Measurements from ENCODE around the gene CARM1. TPM values are rescaled to one million over a fixed set of nuclear protein-coding genes. Genes with fewer than 3 reads are reported as not detected.
"Not testable (repeated sequence)": the region's sequence is repeated elsewhere in the genome, so short reads cannot be mapped to it uniquely, and the experiment has no call there.

The CARM1 gene
- total and polyA plus RNA-seq, 2 donors (not counting 1 experiment from before 2014, with no cell fraction given) = 33.0 to 34.3 TPM

- H3K27ac Mint-ChIP-seq = peak overlapping the region; percentile 65
- Histone ChIP-seq H4K20me1 (ENCODE audit: control insufficient read depth, insufficient read depth, low read length, poor library complexity, severe bottlenecking) (peaks cover 44% of the 10 kb centered on the region), H3K27me3 (replicated peaks in 1 of 4; ENCODE audit: control extremely low read depth in 1 of 4, control insufficient read depth in 3 of 4, insufficient read depth in 4 of 4, low read length in 3 of 4) (no peaks in the 10 kb centered on the region), H3K9ac (ENCODE audit: low read length) (no peak overlapping the region), H3K4me2 (replicated peaks; ENCODE audit: low read depth, low read length, poor library complexity, severe bottlenecking) (peak overlapping the region; percentile 26), H3K4me1 (ENCODE audit: control insufficient read depth in 2 of 2, insufficient read depth in 2 of 2, low read length in 2 of 2) (peaks cover 19 to 42% of the 10 kb centered on the region in 2 donors), H3K4me3 (ENCODE audit: control extremely low read depth in 1 of 5, extremely low read depth in 1 of 5, insufficient read depth in 1 of 5, low read depth in 2 of 5, low read length in 4 of 5) (no peak overlapping the region), H3K9me3 (ENCODE audit: control extremely low read depth in 1 of 3, control insufficient read depth in 2 of 3, insufficient read depth in 1 of 3, low read length in 2 of 3) (peaks cover 0 to 5% (median 0%) of the 10 kb centered on the region in 3 donors), H3K27ac (ENCODE audit: low read length in 2 of 2) (peak overlapping the region; percentile 17 to 30), H3K79me2 (ENCODE audit: control insufficient read depth, insufficient read depth, low read length) (peaks cover 97% of the 10 kb centered on the region), H3K36me3 (replicated peaks in 1 of 2; ENCODE audit: control extremely low read depth in 1 of 2, control insufficient read depth in 1 of 2, extremely low read depth in 1 of 2, insufficient read depth in 2 of 2, low read length in 1 of 2) (peaks cover 0 to 1% of the 10 kb centered on the region in 2 experiments), H2AFZ (ENCODE audit: insufficient read depth, low read depth, low read length, poor library complexity, severe bottlenecking) (no peak overlapping the region)
- peak overlapping the region; percentile 50 for H3K4me3 Mint-ChIP-seq
- no peak for TF ChIP-seq EZH2 (IDR thresholded peaks at IDR 0.05; ENCODE audit: borderline replicate concordance, insufficient read depth, low read depth, low read length, poor library complexity, severe bottlenecking)
- TF ChIP-seq CTCF (IDR thresholded peaks at IDR 0.05) = no peak
- H3K27me3 Mint-ChIP-seq = no peaks in the 10 kb centered on the region
- peaks cover 43% of the 10 kb centered on the region for H3K4me1 Mint-ChIP-seq
- WGBS (ENCODE audit: insufficient coverage) = 43% methylated on average over 6 of the region's 10 CpGs
- H3K9me3 Mint-ChIP-seq (ENCODE audit: insufficient read depth) = no peaks in the 10 kb centered on the region
- DNase-seq (no peak), ATAC-seq (ENCODE audit: low read depth) (no peak)
- POLR2A ChIA-PET = no interaction called here
- intact Hi-C loops (cut with micrococcal nuclease) = loop anchor here (10.0 kb wide), 1 partner anchor 278 kb away; the partner anchor contains the start of gene SPC24
- CTCF ChIA-PET = interaction anchor here (1.2 to 1.5 kb wide), 2 partner anchors 12 to 14 kb away, joined by 3 to 5 read pairs; no protein-coding TSS in a partner anchor
These were observed 5.3 kb downstream of the CARM1 start for GRCh38 chr19:10876459-10877240.

- H3K4me1 Mint-ChIP-seq = peaks cover 39% of the 10 kb centered on the region
- Histone ChIP-seq H3K79me2 (ENCODE audit: control insufficient read depth, insufficient read depth, low read length) (peaks cover 97% of the 10 kb centered on the region), H3K4me1 (ENCODE audit: control insufficient read depth in 2 of 2, insufficient read depth in 2 of 2, low read length in 2 of 2) (peaks cover 15 to 36% of the 10 kb centered on the region in 2 donors), H4K20me1 (ENCODE audit: control insufficient read depth, insufficient read depth, low read length, poor library complexity, severe bottlenecking) (peaks cover 53% of the 10 kb centered on the region), H3K27ac (ENCODE audit: low read length in 2 of 2) (peak overlapping the region in 1 of 2 donors; percentile 28)
- ChIA-PET CTCF (interaction anchor here (0.6 to 1.2 kb wide), 3 partner anchors 13 to 248 kb away, joined by 3 to 4 read pairs (median 4); no protein-coding TSS in a partner anchor), POLR2A (interaction anchor here (0.6 kb wide), 1 partner anchor 77 kb away, joined by 4 read pairs; no protein-coding TSS in a partner anchor)
- H3K4me2 ChIP-seq (replicated peaks; ENCODE audit: low read depth, low read length, poor library complexity, severe bottlenecking); H3K9ac ChIP-seq (ENCODE audit: low read length); H3K27me3 Mint-ChIP-seq; ATAC-seq (ENCODE audit: low read depth); DNase-seq; H2AFZ ChIP-seq (ENCODE audit: insufficient read depth, low read depth, low read length, poor library complexity, severe bottlenecking); H3K9me3 Mint-ChIP-seq (ENCODE audit: insufficient read depth); H3K27me3 ChIP-seq (replicated peaks in 1 of 4; ENCODE audit: control extremely low read depth in 1 of 4, control insufficient read depth in 3 of 4, insufficient read depth in 4 of 4, low read length in 3 of 4); H3K4me3 ChIP-seq (ENCODE audit: control extremely low read depth in 1 of 5, extremely low read depth in 1 of 5, insufficient read depth in 1 of 5, low read depth in 2 of 5, low read length in 4 of 5); H3K9me3 ChIP-seq (ENCODE audit: control extremely low read depth in 1 of 3, control insufficient read depth in 2 of 3, insufficient read depth in 1 of 3, low read length in 2 of 3); H3K36me3 ChIP-seq (replicated peaks in 1 of 2; ENCODE audit: control extremely low read depth in 1 of 2, control insufficient read depth in 1 of 2, extremely low read depth in 1 of 2, insufficient read depth in 2 of 2, low read length in 1 of 2): not testable (repeated sequence)
- H3K4me3 Mint-ChIP-seq = peak overlapping the region; percentile 81
- peak overlapping the region; percentile 55 for H3K27ac Mint-ChIP-seq
- intact Hi-C loops (cut with micrococcal nuclease) = loop anchor here (10.0 kb wide), 1 partner anchor 277 kb away; the partner anchor contains the start of gene SPC24
- WGBS (ENCODE audit: insufficient coverage) = 92% methylated on average over 6 of the region's 9 CpGs
These were observed 6.3 kb downstream of the CARM1 start for GRCh38 chr19:10877608-10878007.
